Right lobe of liver (tissue), 6 donors: ENCODE measurements around the gene GMNC. TPM values are rescaled to one million over a fixed set of nuclear protein-coding genes. Genes with fewer than 3 reads are reported as not detected.

Source experiments
- ATAC-seq, 4 donors: fragments of 200-7000 bp; cut with Tn5 transposase; one replicate each; pipeline ENCODE4 v1.9.1; 2020; ENCODE audit warnings: mild to moderate bottlenecking in 4 of 4, moderate library complexity in 4 of 4
- DNase-seq, 3 donors: peaks; one replicate each; pipeline ENCODE4 v3.0.0-alpha.2; 2020
- H3K27ac ChIP-seq, 3 donors: fragments of 200-600 bp; one replicate each; pipeline ENCODE4 v1.8.0; 2022
- H3K27me3 ChIP-seq, 2 donors: fragments of 200-600 bp; one replicate each; pipeline ENCODE4 v1.8.0; 2022
- H3K36me3 ChIP-seq, 4 donors: fragments of 200-600 bp; sonication (generic) in 1 of 4; one replicate each; pipeline versions ENCODE4 v1.5.1 to v1.8.0; 2017 to 2022; ENCODE audit warnings: control low read depth in 1 of 4
- H3K4me1 ChIP-seq, 4 donors: fragments of 200-600 bp; sonication (generic) in 1 of 4; one replicate each; pipeline versions ENCODE4 v1.5.1 to v1.8.0; 2017 to 2022; ENCODE audit warnings: control low read depth in 1 of 4
- H3K4me3 ChIP-seq, 3 donors: fragments of 200-600 bp; one replicate each; pipeline ENCODE4 v1.8.0; 2022
- H3K9me3 ChIP-seq, 4 donors: fragments of 200-600 bp; sonication (generic) in 1 of 4; one replicate each; pipeline versions ENCODE4 v1.5.1 to v1.8.0; 2017 to 2022; ENCODE audit warnings: control low read depth in 1 of 4
- CTCF ChIP-seq, 4 donors: fragments of 200-600 bp in 3 of 4; fragments of 450-650 bp in 1 of 4; IDR thresholded peaks; one replicate each; pipeline versions ENCODE4 v1.5.1 to v1.8.0; 2016 to 2022; ENCODE audit warnings: antibody characterized with exemption in 4 of 4, mild to moderate bottlenecking in 2 of 4
- POLR2A ChIP-seq: fragments of 450-650 bp; IDR thresholded peaks from one replicate; pipeline ENCODE4 v1.6.1; 2017; ENCODE audit warnings: antibody characterized with exemption, mild to moderate bottlenecking
- WGBS: methylation state at CpG from one replicate; pipeline ENCODE4 v1.1.6; 2018; ENCODE audit warnings: low coverage, low lambda C conversion rate; ENCODE audit not compliant: insufficient coverage; ENCODE audit errors: missing lambda C conversion rate; 5-methylcytosine and 5-hydroxymethylcytosine counted together
- intact Hi-C, 2 donors: fragments of 100-400 bp; cut with DNase I; formaldehyde crosslinking; loops; one replicate each; pipeline versions ENCODE4 v1.11.2 to v1.14.1; 2022
- total RNA-seq, 6 experiments: library from RNA; depleted of rRNA in 2 of 6; stranded (reverse); fragments of >200 nt in 2 of 6; fragmentation: NEBNext Ultra II Directional in 3 of 6; extraction: Animal tissue kit (Norgen Biotek cat#: 25700) in 3 of 6; gene quantifications; one replicate each; pipeline versions ENCODE4 v1.1.0 to v1.2.4, GENCODE V29; 2016 to 2023
- donor health status: DM: no; HTN: yes; CAD: no.
- donor health status: DM: no; HTN: no; CAD: no.
- donor health status: DM: no; HTN: no; CAD: no.
- donor health status: DM: no; HTN: yes; CAD: no.
- donor health status: DM: no; HTN: yes; CAD: no.

GMNC gene
- total RNA-seq, 6 experiments from 2014 or later = 1.7 to 8.6 (median 6.2) TPM

- 87% methylated on average over 4 of the region's 4 CpGs for WGBS
- intact Hi-C loops = no loop called here
- Histone ChIP-seq H3K36me3 (no peaks in the 10 kb centered on the region), H3K4me3 (no peak overlapping the region), H3K27ac (no peak overlapping the region), H3K9me3 (no peaks in the 10 kb centered on the region), H3K27me3 (no peaks in the 10 kb centered on the region), H3K4me1 (peaks cover 0 to 3% (median 0%) of the 10 kb centered on the region in 4 donors)
- TF ChIP-seq CTCF (IDR thresholded peaks at IDR 0.05) (no peak), POLR2A (no peak)
- ATAC-seq = peak in 2 of 4 donors; percentile 16 to 84
- no peak for DNase-seq
These were observed 37.0 kb downstream of the GMNC start for GRCh38 chr3:190825386-190826016.

GRCh38 chr3:190811775-190812480, 50.6 kb downstream of the GMNC start:
- peak overlapping the region; percentile 17 to 50 (median 19) for H3K4me3 ChIP-seq
- H3K9me3 ChIP-seq = no peaks in the 10 kb centered on the region
- no peaks in the 10 kb centered on the region for H3K27me3 ChIP-seq
- DNase-seq (peak; percentile 28 to 82 (median 57)), ATAC-seq (peak; percentile 82 to 84 (median 82))
- 17% methylated on average over 14 of the region's 14 CpGs for WGBS
- TF ChIP-seq CTCF (IDR thresholded peaks at IDR 0.05) = peak; percentile 63 to 88 (median 73)
- TF ChIP-seq POLR2A = peak; percentile 25
- intact Hi-C loops = no loop called here
- H3K27ac ChIP-seq = peak overlapping the region; percentile 58 to 83 (median 66)
- no peaks in the 10 kb centered on the region for H3K36me3 ChIP-seq
- H3K4me1 ChIP-seq = peaks cover 0 to 35% (median 0%) of the 10 kb centered on the region in 4 donors

- Histone ChIP-seq H3K9me3 (no peaks in the 10 kb centered on the region), H3K27ac (peak overlapping the region in 2 of 3 donors; percentile 66 to 83), H3K27me3 (no peaks in the 10 kb centered on the region), H3K36me3 (no peaks in the 10 kb centered on the region), H3K4me3 (no peak overlapping the region), H3K4me1 (peaks cover 0 to 35% (median 0%) of the 10 kb centered on the region in 4 donors)
- intact Hi-C loops = no loop called here
- TF ChIP-seq CTCF (IDR thresholded peaks at IDR 0.05) = no peak
- TF ChIP-seq POLR2A = no peak
- ATAC-seq (peak in 1 of 4 donors; percentile 11), DNase-seq (no peak)
- WGBS = 61% methylated on average over 4 of the region's 4 CpGs
These were observed 51.5 kb downstream of the GMNC start for GRCh38 chr3:190810957-190811356.

- peaks cover 0 to 35% (median 0%) of the 10 kb centered on the region in 4 donors for H3K4me1 ChIP-seq
- ATAC-seq = no peak
- DNase-seq = no peak
- H3K9me3 ChIP-seq = no peaks in the 10 kb centered on the region
- TF ChIP-seq CTCF (IDR thresholded peaks at IDR 0.05) (no peak), POLR2A (no peak)
- intact Hi-C loops = no loop called here
- H3K36me3 ChIP-seq = no peaks in the 10 kb centered on the region
- H3K27ac ChIP-seq = peak overlapping the region in 1 of 3 donors; percentile 20
- 43% methylated on average over 2 of the region's 2 CpGs for WGBS
- no peak overlapping the region for H3K4me3 ChIP-seq
- H3K27me3 ChIP-seq = no peaks in the 10 kb centered on the region
These were observed 53.1 kb downstream of the GMNC start for GRCh38 chr3:190809351-190809750.
